GM10847 (cell line): Measurements from ENCODE around the gene RHCG.

Experiments
- POLR2A ChIP-seq: IDR thresholded peaks from 2 replicates; pipeline ENCODE4 v1.6.1; 2011; ENCODE audit not compliant: insufficient read length; ENCODE audit errors: extremely low read depth

The RHCG gene

DNA sequence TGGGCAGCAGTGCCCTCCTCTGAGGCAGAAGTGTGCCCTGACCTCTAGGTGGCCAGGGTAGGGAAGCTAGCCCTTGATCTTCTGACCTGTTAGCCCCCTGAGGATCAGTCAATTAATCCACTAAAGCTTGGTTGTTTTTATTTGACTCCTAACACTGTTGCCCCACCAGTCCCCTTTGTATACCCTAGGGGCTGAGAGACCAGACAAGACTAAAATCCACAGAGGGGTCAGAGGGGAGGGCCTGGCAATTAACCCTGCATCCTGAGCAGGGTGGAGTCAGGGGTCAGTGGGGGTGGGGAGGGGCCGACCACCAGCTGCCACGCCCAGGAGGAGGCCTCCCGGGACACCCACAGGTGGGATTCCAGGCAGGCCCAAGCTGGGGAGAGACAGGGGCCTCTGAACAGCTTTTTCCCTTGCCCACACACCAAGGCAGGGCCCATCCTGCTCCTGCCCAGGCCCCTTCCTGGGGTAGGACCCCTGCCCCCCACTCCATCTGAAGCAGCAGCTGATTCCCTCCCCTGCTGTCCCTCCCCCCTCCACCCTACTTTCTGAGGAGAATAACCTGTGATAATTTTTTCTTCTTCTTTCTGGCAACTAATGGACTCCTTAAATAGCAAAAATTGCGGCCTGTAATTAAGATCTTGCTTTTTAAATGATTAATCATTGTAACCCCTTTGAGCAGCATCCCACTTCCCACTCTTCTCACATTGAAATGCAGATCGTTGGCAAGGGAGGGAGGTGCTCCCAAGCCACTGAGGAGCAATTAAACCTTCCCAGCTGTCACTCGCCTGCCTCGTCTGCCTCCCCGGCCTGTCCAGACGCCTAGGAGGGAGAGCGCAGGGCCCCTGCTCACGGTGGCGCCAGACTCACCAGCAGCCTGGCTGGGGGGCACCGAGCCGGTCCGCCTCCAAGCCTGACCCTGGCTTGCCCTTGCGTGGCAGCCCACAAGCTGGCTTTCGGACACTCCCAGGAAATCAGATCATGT, 51.9 kb downstream of the RHCG start:
- no peak for TF ChIP-seq POLR2A

DNA sequence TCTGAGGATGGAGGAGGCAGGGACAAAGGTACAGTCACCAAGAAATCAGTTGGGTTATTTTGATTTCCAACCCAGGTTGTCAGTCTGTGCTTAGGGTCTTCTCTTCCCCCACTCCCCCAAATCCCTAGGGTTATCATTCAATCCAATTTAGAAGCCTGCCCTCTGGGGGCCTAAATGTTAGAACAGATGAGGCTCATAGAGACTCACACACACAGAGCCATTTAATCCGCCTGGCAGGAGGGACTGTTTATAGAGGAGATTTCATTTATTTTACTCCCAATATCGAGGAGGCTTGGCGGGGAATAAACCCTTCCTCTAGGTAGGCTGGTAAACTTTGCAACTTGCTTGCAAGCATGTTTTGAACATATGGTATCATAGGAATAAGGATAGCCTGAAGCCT, 52.8 kb downstream of the RHCG start:
- TF ChIP-seq POLR2A, result no peak

DNA sequence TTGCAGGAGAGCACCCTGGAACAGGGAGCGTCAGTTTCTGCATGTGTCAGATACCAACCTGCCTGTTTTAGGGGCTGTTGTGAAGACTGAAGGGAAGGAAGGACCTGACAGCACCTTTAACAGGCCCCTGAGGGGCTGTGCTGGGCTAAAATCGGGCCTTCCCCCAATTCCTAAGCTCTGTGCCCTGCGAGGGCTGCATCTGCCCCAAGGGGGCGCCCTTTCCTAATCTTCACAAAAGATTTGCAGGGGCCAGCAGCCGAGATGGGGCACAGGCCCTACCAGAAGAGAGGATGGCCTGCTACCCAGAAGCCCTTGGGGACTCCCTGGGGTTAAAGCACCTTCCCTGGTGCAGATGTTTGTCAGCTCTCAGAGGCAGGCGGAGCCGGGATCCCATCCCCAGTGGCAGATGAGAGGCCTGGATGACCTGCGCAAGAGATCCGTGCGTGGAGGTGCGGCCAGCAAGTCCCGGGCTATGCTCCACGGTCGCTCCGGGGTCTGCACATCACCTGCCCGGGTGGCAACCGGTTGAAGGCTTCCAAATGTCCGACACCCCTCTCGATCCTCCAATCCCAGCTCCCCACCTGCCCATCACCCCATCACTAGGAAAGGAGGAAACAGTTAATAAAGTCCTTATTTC, 53.6 kb downstream of the RHCG start:
- TF ChIP-seq POLR2A, result no peak

DNA sequence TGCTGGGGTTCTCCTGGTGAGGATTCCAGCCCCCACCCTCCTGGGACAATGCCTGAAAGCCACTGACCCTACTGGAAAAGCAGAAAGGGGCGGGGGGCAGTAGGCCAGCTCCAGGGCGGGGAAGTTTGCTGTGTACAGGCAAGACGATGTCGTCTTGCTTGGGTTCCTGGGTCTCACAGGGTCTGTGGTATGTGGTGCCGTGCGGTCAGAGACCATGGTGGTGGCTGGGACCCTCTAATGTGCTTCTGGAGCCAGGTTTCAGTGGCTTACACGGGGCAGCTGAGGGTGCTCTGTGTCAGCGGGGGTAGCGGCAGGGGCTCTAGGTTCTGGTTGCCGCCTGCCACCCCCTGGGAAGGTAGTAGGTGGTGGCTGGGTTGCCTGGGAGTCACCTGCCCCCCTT, 54.2 kb downstream of the RHCG start:
- no peak for TF ChIP-seq POLR2A

DNA sequence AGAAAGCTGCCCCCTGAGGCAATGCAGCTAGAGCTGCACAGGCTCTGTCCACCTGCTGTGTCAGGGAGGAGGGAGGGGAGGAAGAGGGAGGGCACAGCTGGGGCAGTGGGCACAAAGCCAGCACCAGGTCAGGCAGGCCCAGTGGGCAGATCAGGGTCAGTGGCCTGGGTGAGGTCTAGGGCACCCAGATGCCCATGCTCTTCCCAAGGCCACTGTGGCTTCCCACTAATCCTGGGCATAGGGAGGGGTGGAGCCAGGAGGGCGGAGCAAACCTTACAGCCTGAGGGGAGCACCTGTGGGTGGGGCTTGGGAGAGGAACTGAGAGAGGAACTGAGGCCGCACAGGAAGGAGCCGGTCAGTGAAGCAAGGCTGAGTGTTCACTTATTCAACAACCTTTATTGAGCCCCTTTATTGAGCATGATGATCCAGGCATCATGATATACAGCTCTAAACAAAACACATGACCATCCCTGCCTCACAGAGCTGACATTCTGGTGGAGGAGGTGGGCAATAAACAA, 55.0 kb downstream of the RHCG start:
- TF ChIP-seq POLR2A, result no peak

DNA sequence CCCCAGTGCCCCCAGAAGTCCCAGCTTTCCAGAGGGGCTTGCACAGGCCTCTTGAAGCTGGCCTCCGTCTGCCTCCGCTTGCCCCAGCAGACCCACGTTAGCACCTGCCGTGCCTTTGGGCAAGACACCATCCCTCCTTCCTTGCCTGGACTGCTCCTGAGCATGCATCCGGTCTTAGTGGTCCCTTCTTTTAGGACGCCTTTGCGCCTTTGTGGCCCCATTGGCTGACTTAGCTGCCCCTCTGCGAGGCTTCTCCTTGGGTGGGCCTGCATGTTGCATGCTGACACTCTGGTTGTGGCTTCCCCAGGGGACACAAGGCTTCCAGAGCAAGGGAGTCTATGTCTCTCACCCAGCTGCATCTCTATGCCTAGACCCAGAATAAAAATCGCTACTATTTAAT, 56.6 kb downstream of the RHCG start:
- TF ChIP-seq POLR2A, result no peak

DNA sequence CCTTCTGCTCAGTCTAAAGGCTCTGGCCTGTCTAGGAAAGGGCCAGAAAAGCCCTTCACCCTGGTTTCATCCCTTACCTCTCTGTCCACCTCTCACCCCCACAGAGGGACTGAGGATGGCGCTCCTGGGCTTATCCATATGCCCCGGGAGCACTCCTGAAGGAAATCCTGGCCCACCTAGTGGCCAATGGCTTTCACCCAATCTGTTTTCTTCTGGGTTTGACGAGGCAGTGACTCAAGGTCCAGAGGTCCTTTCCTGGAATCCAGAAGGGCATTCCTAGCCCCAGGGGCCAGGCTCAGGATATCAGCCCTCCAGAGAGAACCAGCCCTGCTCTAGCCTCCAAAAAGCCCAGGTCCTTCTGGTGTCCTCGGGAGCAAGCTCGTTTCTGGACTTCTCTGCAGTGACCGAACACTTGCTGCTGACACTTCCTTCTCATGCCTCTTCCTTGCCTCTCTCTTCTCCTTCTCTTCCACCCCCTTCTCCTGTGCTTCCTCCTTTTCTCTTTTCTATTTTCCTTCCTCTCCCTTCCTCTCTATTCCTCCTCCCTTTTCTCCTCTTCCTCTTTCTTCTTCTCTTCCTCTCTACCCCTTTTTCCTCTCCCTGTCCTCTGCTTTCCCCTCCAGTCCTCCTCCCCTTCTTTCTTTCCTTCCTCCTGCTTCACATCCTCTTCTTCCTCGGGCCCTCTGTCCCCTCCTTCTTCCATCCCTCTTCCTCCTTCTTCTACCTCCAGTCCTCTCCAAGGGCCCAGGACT, 59.6 kb downstream of the RHCG start:
- no peak for TF ChIP-seq POLR2A

DNA sequence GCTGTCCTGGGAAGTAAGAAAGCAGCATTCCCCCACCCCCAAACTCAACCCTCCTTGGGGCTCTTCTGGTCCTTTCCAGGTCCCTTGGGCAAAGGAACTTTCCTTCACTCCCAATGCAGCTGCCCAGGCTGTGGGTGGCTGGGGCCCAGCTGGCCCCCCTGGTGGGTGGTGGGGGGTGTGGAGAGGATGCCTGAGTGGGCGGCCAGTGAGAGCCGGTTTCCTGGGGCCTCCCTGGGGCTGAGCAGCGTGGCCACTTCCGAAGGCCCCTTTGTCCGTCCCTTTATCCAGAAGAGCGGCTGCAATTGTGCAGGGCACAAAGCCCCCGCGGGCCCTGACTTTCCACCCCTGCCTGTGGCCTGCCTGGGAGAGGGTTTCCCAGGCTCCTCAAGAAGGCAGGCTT, 61.0 kb downstream of the RHCG start:
- no peak for TF ChIP-seq POLR2A

DNA sequence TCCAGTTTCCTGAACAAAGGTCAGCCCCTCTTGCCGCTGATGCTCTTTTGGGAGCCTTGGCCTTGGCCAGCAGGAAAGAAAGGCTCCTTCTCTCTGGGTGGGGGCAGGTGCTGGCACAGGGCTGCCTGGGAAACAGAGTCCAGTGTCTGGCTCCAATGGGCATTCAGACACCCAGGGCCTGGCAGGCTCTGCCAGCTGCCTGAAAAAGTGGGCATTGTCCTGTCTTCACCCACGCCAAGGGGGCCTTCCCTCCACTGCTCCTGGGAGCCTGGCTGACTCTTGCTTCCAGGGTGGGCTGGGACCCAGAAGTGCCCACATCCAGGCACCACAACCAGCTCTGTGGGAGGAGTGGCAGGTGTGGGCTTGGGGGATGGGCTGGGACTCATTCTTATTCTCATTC, 62.7 kb downstream of the RHCG start:
- TF ChIP-seq POLR2A, result no peak

DNA sequence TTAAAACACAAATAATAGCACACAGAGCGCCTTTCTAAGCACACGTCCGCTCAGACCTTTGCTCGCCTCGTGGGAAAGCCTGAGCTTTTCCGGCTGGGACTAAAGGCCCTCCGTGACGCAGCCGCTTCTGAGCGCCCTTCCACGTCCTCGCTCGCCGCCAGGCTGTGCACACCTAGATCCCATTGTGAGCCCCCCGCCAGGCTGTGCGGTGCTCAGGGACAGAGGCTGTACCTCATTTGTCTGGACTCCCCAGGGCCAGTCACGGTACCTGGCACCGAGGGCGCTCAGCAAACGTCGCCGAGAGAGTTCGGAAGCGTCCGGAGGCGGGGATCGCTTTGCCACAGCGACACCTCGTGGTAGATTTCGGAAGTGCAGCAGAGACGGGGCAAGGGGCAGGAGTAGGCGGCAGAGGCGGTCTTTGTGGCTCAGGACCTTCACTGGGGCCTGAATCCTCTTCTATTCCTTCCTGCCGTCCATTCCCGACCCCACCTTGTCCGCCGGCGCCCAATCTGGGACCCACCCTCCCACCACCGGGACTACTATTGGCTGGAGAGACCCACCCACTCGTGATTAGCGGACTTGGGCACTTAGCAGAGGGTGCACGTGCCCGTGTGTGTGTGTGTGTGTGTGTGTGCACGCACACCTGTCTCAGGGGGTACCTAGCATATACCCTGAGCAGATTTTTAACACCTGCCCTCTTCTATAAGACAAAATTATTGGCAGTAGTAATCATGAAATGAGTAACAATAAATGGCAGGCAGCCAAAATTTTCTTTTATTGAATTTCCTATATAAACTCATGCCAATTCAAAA, 65.6 kb downstream of the RHCG start:
- TF ChIP-seq POLR2A, result no peak

DNA sequence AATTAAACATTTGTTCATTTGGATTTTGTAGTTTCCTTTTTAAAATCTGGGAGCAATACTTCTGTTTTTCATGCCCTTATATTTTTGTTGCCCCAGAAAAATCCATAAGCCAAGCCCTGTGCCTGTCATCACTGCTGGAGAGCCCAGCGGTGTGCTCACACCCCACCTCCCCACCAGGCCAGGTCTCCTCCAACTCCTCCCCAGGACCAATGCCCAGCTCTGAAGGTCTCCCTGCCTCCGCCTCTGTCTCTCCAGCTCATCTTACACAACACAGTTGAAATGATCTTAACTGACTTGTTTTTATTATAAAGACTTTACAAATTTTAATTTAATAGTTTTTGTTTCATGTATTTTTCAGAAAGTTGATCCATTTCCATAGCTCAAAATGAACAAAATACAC, 66.4 kb downstream of the RHCG start:
- TF ChIP-seq POLR2A, result no peak

DNA sequence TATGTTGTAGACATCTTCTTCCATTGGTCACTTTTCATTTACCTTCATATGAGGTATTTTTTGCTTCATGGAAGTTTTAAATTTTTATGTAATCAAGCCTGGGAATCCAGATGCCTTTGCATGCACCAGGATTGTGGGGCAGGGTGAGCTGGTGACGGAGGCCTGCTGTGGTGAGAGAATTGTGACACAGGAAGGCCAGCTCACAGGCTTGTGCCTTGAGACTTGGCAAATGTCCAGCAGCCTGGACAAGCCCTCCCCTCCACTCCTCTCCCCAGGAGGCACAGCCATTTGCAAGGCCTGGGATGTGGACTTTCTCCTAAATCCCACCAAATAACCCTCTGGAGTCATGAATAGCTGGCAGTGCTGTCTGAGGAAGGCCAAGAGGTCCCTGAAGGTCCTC, 67.4 kb downstream of the RHCG start:
- no peak for TF ChIP-seq POLR2A

DNA sequence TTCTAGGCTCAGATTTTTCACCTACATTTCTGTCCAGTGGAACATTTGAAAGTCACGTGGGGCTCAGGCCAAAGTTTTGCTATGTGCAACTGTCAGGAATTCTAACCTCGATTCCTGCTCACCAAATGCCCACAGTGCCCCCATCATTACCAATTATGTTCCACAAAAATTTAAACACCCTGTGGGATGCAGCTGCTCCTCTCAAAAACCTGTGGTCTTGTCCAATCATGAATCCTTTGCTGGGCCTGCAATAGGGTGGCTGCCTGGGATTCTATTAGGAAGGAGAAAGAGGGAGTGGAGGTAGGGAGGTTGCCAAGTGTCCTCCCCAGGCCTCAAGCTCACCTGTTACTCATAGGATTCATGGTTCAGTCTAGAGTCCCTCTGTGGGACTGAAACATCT, 68.1 kb downstream of the RHCG start:
- TF ChIP-seq POLR2A, result no peak

DNA sequence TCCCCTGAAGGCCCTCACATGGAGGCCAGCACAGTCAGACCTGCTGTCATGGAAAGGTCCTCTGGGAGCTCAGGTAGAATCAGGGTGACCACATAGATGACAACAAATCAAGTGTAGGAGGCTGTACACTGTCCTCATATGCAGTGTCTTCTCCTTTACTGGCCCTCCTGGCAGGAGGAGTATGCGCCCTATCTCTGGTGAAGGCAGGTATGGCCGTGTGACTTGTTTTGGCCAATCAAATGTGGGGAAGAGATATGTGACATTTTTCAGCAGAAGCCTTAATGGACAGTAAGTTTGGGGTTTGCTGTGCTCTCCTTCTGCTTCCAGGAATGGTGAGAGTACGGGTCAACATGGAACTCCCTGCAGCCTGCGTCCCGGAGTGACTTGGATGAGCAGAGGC, 69.9 kb downstream of the RHCG start:
- no peak for TF ChIP-seq POLR2A

DNA sequence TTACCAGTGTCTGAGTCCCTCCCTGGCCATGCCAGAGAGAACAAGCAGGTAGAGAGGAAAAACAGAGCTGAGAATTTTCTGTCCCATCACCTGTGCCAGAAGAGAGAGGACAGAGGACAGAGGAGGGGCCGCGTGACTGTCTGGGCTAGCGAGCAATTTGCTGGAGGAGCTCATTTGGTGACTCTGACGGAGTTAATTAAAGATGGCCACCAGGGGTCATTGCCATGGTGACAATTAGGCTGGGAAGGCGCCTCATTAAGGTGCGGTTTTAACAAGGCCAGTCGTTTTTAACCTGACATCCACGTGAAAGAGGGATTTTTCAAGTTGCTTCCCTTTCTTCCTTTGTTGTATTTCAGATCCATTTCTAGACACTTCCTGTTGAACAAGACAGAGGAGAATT, 72.4 kb downstream of the RHCG start:
- TF ChIP-seq POLR2A, result no peak
